ENCODE data around the gene APBA3.

- TF ChIP-seq CTCF (optimal IDR thresholded peaks at IDR 0.05 in 1 of 3, IDR thresholded peaks at IDR 0.05 in 1 of 3, conservative IDR thresholded peaks at IDR 0.05 in 1 of 3; ENCODE audit: extremely low read depth in 1 of 3, insufficient read depth in 2 of 3, low read length in 3 of 3) (no peak), EZH2 (IDR thresholded peaks at IDR 0.05; ENCODE audit: low read length) (no peak)
These were observed 38.4 kb downstream of the APBA3 start for GRCh38 chr19:3723110-3723488.
